ENCODE results near the gene FADS3.

Gene FADS3

DNA sequence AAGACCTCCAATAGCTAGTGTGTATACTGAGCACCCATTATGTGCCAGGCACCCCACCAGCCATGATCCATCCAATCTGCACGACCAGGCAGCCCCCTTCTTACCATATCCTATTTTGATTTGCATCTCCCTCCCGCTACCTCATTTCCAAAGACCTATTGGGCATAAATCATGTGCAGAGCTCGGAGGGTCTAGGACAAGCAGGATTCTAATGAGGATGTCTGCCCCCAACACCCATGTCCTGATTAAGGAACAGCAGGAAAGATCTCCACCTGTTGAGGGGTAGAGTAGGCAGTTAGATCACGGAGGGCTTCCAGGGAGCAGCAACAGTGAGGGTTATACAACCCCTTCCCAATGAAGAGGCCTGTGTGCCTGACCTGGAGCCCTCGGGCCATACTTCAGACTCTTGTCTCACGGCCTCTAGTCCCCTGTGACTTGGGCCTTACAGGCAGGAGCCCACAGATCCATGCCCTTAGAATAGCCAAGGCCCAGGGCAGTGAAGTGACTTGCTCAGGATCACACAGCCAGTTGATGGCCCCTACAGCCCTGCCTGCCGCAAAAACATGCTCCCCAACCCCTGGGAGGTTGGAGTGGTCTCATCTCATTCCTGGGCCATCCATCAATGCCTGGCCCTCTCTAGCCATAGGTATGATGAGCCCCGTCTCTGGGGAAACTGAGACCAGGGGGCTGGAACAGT is 22.5 kb upstream of the FADS3 start:
- no peak for DNase-seq (ENCODE audit: extremely low read depth, low read depth)
- TF ChIP-seq, protein P1, sequence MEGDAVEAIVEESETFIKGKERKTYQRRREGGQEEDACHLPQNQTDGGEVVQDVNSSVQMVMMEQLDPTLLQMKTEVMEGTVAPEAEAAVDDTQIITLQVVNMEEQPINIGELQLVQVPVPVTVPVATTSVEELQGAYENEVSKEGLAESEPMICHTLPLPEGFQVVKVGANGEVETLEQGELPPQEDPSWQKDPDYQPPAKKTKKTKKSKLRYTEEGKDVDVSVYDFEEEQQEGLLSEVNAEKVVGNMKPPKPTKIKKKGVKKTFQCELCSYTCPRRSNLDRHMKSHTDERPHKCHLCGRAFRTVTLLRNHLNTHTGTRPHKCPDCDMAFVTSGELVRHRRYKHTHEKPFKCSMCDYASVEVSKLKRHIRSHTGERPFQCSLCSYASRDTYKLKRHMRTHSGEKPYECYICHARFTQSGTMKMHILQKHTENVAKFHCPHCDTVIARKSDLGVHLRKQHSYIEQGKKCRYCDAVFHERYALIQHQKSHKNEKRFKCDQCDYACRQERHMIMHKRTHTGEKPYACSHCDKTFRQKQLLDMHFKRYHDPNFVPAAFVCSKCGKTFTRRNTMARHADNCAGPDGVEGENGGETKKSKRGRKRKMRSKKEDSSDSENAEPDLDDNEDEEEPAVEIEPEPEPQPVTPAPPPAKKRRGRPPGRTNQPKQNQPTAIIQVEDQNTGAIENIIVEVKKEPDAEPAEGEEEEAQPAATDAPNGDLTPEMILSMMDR (IDR thresholded peaks at IDR 0.05; ENCODE audit: low read depth, low read length) = no peak

DNA sequence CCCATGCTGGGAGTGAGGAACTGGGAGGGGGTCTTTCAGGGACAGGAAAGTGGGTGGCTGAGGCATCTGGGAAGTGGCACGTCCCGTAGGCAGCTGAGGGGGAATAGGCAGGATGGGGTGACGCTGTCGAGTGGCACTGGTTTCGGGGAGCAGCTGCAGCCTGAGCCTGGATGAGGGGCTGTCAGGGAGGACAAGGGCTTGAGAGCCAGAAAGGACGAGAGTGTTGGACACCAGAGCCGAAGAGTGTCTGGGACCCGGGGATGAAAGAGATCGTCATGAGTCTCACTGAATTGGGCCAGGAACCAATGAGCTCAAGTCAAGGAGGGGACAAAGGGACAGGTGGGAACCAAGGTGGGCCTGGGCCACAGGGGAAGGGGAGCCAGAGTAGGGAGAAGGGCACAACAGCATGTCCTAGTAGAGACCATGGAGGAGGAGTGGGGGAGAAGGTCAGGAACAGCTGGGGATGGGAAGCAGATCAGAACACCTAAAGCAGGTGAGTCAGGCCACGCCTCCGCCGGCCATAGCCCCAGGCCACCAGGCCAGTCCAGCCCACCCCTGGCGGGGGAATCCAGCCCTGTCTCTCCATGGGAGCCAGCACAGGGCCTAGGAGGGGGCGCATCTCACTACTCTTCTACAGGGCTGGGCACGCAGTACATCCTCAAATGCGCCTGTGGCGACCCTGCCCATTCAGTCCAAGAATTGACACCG is 21.8 kb upstream of the FADS3 start:
- no peak for DNase-seq (ENCODE audit: extremely low read depth, low read depth)
- TF ChIP-seq, protein P1 (IDR thresholded peaks at IDR 0.05; ENCODE audit: low read depth, low read length) = no peak

DNA sequence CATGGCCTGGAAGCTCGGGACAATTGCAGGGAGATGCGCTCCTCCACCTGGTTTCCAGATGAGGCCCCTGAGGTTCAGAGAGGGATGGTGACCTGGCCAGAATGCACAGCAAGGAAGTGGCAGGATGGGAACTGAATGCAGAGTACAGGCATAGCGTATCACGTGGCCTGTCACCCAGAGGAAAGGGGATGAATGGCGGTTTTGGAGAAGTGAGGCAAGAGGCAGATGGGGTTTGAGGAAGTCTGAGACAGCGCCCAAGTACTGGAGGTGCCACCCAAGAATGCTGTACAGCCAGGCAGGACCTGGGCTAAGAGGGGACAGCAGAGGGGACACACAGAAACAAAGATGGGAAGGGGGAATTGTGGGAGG is 21.2 kb upstream of the FADS3 start:
- TF ChIP-seq, protein P1 (IDR thresholded peaks at IDR 0.05; ENCODE audit: low read depth, low read length) = no peak
- DNase-seq (ENCODE audit: extremely low read depth, low read depth) = no peak

DNA sequence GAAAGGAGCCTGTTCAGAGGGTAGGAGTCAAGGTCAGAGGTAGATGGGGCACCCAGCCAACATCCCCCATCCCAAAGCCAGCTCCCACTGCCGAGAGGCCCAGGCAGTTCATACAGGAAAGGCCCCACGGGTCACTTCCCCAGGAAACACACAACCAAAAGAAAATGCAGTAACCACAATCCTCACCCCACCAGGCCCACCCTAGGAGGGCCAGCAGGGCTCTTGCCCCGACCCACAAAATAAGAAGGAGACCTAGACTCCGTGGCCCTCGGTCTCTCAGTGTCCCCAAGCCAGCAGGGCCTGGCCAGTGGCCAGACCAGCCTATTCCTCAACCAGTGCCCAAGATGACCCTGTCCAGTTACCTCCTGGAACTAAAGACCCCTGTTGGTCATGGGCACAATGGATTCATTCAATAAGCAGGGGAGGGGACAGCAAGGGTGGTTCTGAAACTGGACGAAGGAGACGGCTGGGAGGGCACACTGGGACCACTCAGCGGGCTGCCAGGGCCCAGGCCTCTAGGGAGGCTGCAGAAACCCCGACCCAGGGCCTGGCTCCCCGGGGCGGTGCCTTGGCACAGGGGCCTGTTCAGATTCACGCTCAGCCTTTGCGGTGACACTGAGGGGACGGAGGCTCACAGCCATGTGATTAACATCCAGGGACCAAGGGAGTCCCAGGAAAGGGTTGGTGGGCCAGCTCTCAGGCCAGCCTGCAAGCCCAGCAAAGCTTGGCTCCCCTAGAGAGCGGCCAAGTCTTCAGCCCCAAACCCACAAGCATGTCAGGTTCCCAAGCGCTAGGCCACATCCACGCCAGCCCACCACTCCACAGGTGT is 20.6 kb upstream of the FADS3 start:
- TF ChIP-seq, protein P1 (IDR thresholded peaks at IDR 0.05; ENCODE audit: low read depth, low read length) = no peak
- DNase-seq (ENCODE audit: extremely low read depth, low read depth) = no peak

DNA sequence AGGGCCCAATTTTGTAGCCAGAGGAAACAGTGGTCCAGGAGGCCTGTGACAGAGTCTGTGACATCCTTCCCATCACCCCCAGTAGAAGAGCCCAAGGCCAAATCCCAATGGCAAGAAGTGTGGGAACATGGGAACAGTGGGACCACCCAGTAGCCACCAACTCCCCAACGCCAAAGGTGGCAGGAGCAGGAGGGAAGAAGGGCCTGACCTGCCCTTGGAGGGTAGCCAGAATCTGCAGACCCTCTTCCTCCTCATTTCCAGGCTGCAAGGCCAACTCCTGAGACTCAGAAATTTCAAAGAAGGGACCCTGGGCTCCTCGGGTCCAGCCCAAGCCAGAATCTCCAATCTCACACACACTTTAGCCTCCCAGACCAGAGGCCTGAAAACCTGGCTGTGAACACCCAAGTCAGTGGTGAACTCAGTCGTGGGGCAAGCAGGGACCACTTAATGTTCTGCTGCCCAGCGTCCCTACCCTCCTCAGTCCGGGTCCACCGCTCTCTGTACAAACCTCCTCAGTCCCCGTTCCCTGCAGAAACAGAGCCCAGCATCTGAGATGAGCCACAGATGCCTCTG is 19.9 kb upstream of the FADS3 start:
- no peak for DNase-seq (ENCODE audit: extremely low read depth, low read depth)

DNA sequence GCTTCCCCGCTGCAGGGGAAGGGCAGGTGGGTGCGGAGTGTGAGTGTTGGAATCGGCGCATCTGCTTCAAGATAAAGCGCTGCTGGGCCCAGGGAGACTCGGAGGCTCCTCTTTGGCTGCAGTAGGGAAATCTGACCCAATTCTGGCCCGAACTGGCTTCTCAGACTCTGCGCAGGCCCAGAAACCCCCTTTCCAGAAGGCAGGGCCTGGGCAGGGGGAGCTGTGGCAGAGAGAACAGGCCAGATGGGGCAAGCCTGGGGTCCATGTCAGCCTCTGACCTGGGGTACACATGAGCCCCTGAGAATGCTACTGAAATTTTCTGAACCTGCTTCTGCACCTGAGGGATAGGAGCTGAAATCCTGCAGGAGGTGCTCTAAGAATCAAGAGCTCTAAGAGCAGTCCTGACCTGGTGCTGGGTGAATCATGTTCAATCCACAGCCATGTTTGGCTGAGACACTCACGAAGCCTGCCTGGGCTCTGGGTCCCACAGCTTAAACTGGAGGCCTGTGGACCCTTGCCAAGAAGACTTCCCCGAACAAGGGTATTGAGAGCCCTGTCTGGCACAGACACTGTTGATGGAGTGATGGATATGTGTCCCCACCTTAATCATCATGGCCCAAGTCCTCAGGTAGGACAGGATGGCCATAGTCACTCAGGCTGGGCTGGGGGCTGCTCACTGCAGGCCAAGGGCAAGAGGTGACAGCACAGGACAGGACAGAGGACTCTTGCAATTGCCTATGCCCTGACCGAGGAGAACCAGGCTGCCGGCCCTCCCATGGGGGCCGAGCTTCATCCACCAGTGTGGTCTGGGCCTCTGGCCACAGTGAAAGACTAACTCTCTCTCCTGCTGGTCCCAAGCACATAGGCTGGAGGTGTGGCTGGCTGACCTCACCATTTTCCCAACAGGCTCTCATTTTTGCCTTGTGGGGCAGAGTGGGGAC is 19.1 kb upstream of the FADS3 start:
- no peak for DNase-seq (ENCODE audit: extremely low read depth, low read depth)
- TF ChIP-seq, protein P1 (IDR thresholded peaks at IDR 0.05; ENCODE audit: low read depth, low read length) = no peak; the same call in 1 of the 2 replicates

More for the DNA sequence above, 19.9 kb upstream of the FADS3 start:
- TF ChIP-seq, protein P1 (IDR thresholded peaks at IDR 0.05; ENCODE audit: low read depth, low read length) = no peak
